Left lung (tissue), 10 donors: ENCODE data around the gene HSPBP1. TPM values are rescaled to one million over a fixed set of nuclear protein-coding genes. Genes with fewer than 3 reads are reported as not detected.

Experiments
- ATAC-seq: fragments of 200-7000 bp; cut with Tn5 transposase; one replicate; pipeline ENCODE4 v1.9.1; 2020; ENCODE audit warnings: moderate library complexity
- DNase-seq, 4 donors: peaks; one replicate each; pipeline ENCODE4 v3.0.0-alpha.2; 2013 to 2020
- H3K27ac ChIP-seq, 2 donors: fragments of 200-600 bp; sonication (generic) in 1 of 2; one replicate each; pipeline versions ENCODE4 v1.5.0 to v1.8.0; 2020 to 2021
- H3K27me3 ChIP-seq, 2 donors: fragments of 200-600 bp; sonication (generic) in 1 of 2; one replicate each; pipeline versions ENCODE4 v1.5.0 to v1.8.0; 2020 to 2021
- H3K36me3 ChIP-seq, 2 donors: fragments of 200-600 bp; sonication (generic) in 1 of 2; one replicate each; pipeline versions ENCODE4 v1.5.0 to v1.8.0; 2020 to 2021
- H3K4me1 ChIP-seq, 2 donors: fragments of 200-600 bp; one replicate each; pipeline ENCODE4 v1.8.0; 2021
- H3K4me3 ChIP-seq, 2 donors: fragments of 200-600 bp; sonication (generic) in 1 of 2; one replicate each; pipeline versions ENCODE4 v1.5.0 to v1.8.0; 2020 to 2021; ENCODE audit warnings: mild to moderate bottlenecking in 1 of 2
- H3K9me3 ChIP-seq, 2 donors: fragments of 200-600 bp; sonication (generic) in 1 of 2; one replicate each; pipeline versions ENCODE4 v1.5.0 to v1.8.0; 2020 to 2021
- intact Hi-C, 2 donors: fragments of 100-400 bp; cut with DNase I; formaldehyde crosslinking; loops; one replicate each; pipeline versions ENCODE4 v1.11.2 to v1.14.2; 2022
- polyA plus RNA-seq, 6 donors: library from polyadenylated mRNA; unstranded; fragments of 120-200 nt; gene quantifications; one replicate each; pipeline ENCODE4 v1.2.1, GENCODE V29; 2013; ENCODE audit not compliant: insufficient read length in 6 of 6
- total RNA-seq, 2 donors: library from RNA; stranded (reverse); fragmentation: NEBNext Ultra II Directional; extraction: Animal tissue kit (Norgen Biotek cat#: 25700); gene quantifications; one replicate each; pipeline ENCODE4 v1.2.1, GENCODE V29; 2021
- TF ChIP-seq, protein P1 (sequence below), 2 donors: fragments of 200-600 bp; sonication (generic) in 1 of 2; IDR thresholded peaks; one replicate each; pipeline versions ENCODE4 v1.5.0 to v1.8.0; 2021; ENCODE audit warnings: antibody characterized with exemption in 2 of 2
- donor health status: DM: no; HTN: yes; CAD: no.
- donor health status: DM: no; HTN: no; CAD: no.

The HSPBP1 gene
- total and polyA plus RNA-seq, 8 donors, result 23.7 to 38.4 (median 29.7) TPM

DNA sequence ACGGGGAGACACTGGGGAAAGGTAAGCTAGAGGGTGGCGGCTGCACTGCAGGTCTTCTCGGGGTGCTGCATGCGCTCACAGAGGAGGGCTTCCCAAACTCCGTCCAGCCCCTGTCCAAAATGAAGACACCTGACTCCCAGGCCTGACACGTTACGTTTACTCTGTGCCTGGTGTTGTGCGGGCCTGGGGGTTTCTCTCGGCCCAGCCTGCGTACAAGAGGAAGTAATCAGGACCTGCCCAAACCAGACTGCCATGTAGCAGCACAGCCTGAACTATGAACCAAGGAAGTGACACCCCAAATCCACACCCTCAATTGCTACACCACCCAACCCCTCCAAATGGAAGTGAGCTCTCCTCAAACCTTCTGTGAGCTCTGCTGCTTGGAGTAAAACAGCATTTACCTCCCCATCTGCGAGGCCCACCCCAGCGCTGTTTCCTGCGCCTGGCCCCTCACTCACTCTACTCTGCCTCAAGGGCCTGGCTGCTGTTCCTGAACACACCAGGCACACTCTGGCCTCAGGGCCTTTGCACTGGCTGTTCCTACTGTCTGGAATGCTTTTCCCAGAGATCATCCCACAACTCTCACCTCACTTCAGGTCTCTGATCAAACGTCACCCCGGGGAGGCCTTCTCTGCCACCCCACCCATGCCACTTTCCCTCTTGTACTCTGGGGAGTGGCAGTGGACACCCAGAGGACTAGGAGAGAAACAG is 3.0 kb downstream of the HSPBP1 start:
- Histone ChIP-seq H3K4me1 (peaks cover 8 to 16% of the 10 kb centered on the region in 2 donors), H3K27ac (no peak overlapping the region), H3K36me3 (peaks cover 0 to 55% of the 10 kb centered on the region in 2 donors), H3K4me3 (no peak overlapping the region), H3K9me3 (no peaks in the 10 kb centered on the region), H3K27me3 (no peaks in the 10 kb centered on the region)
- TF ChIP-seq, protein P1, sequence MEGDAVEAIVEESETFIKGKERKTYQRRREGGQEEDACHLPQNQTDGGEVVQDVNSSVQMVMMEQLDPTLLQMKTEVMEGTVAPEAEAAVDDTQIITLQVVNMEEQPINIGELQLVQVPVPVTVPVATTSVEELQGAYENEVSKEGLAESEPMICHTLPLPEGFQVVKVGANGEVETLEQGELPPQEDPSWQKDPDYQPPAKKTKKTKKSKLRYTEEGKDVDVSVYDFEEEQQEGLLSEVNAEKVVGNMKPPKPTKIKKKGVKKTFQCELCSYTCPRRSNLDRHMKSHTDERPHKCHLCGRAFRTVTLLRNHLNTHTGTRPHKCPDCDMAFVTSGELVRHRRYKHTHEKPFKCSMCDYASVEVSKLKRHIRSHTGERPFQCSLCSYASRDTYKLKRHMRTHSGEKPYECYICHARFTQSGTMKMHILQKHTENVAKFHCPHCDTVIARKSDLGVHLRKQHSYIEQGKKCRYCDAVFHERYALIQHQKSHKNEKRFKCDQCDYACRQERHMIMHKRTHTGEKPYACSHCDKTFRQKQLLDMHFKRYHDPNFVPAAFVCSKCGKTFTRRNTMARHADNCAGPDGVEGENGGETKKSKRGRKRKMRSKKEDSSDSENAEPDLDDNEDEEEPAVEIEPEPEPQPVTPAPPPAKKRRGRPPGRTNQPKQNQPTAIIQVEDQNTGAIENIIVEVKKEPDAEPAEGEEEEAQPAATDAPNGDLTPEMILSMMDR (IDR thresholded peaks at IDR 0.05), result no peak
- intact Hi-C loops, result no loop called here
- DNase-seq (peak in 1 of 4 donors; percentile 60), ATAC-seq (no peak)

DNA sequence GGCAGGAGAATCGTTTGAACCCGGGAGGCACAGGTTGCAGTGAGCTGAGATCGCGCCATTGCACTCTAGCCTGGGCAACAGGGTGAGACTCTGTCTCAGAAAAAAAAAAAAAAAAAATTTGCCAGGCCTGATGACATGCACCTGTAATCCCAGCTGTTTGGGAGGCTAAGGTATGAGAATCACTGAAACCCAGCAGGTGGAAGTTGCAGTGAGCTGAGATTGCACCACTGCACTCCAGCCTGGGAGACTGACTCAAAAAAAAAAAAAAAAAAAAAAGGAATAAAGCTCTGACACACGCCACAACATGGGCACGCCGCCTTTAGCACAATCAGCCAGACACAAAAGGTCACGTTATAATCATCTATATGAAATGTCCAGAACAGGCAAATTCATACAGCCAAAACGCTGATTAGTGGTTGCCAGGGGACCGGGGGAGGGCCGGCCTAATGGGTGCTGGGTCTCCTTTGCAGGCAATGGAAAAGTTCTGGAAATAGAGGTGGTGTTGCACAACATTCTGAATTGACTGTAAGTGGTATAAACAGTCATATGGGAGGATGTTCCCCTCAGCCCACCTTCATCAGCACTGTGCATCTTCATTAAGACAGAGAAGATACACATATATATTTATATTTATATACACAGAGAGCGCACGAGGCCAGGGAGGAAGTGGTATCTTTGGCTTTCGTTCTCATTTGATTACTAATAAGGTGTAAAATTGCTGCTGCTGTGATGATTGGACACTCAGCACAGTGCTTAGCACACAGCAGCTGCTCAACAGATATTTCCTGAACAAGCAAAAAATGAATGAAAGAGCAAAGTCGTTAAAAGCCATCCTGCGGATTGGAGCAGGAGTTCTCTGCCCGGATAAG is 3.8 kb downstream of the HSPBP1 start:
- ATAC-seq (no peak), DNase-seq (peak in 1 of 4 donors; percentile 44)
- Histone ChIP-seq H3K4me1 (peaks cover 8 to 16% of the 10 kb centered on the region in 2 donors), H3K9me3 (no peaks in the 10 kb centered on the region), H3K27me3 (no peaks in the 10 kb centered on the region), H3K36me3 (peaks cover 0 to 56% of the 10 kb centered on the region in 2 donors), H3K4me3 (no peak overlapping the region), H3K27ac (no peak overlapping the region)
- TF ChIP-seq, protein P1 (IDR thresholded peaks at IDR 0.05), result no peak
- intact Hi-C loops, result no loop called here

DNA sequence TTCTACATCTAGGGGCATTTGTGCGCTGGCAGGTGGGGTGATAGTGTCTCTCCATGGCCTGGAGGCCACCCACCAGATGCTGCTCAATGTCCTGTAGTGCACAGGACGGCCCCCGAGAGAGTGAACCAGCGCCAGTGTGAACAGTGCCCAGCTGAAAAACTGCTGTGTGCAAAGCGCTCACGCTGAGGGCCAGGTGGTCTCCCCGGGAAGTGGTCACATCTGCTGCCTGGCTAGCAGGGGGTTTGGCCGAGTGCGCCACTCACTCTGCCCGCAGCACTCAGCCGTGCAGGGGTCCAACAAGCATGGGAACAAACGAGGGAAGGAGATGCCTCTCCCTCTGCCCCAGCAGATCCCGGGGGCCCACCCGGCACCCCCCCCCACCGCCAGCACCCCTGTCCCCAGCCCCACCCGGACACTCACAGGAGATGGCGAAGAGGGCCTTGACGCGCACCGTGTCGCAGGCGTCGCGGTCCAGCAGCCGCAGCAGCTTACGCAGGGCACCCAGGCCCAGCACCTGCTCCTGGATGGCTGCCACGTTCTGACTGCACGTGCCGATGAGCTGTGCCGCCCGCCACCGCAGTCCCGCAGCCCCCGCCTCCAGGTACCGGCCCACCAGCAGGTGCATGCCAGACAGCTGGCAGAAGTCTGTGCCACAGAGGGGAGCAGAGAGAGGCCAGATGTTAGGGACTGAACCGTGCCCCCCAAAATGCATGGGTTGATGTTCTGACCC is 5.8 kb downstream of the HSPBP1 start:
- Histone ChIP-seq H3K27me3 (no peaks in the 10 kb centered on the region), H3K9me3 (no peaks in the 10 kb centered on the region), H3K27ac (no peak overlapping the region), H3K4me3 (no peak overlapping the region), H3K4me1 (peaks cover 2 to 3% of the 10 kb centered on the region in 2 donors), H3K36me3 (peaks cover 0 to 56% of the 10 kb centered on the region in 2 donors)
- ATAC-seq (no peak), DNase-seq (peak in 1 of 4 donors; percentile 55)
- intact Hi-C loops, result no loop called here
- TF ChIP-seq, protein P1 (IDR thresholded peaks at IDR 0.05), result no peak

DNA sequence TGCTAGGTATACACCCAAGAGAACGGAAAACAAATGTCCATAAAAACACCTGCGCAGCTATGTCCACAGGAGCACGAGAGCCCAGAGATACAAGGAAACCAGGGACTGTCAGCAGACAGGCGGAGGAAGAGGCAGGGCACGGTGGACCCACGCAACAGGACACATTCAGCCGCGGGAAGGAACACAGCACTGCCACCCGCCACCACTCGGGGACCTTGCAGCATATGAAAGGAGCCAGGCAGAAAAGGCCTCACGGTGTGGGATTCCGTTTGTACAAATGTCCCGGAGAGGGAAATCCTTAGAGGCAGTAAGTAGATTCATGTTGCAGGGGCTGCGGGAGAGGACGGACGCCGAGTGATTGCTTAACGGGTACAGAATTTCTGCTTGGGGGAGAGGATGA is 7.8 kb downstream of the HSPBP1 start:
- Histone ChIP-seq H3K9me3 (no peaks in the 10 kb centered on the region), H3K36me3 (peaks cover 0 to 47% of the 10 kb centered on the region in 2 donors), H3K4me3 (no peak overlapping the region), H3K27ac (no peak overlapping the region), H3K4me1 (no peaks in the 10 kb centered on the region), H3K27me3 (no peaks in the 10 kb centered on the region)
- ATAC-seq, result no peak
- intact Hi-C loops, result no loop called here
- DNase-seq, result peak in 1 of 4 donors; percentile 41
- TF ChIP-seq, protein P1 (IDR thresholded peaks at IDR 0.05), result no peak
